IMR-90 (cell line): ENCODE data around the gene INO80. TPM values are rescaled to one million over a fixed set of nuclear protein-coding genes. Genes with fewer than 3 reads are reported as not detected.
A peak's percentile ranks its signal among the peaks of the same experiment; 100 is the strongest.

Source experiments
- ATAC-seq: fragments of 200-7000 bp; cut with Tn5 transposase; 2 replicates; pipeline ENCODE4 v1.9.1; 2020; ENCODE audit warnings: low read depth, mild to moderate bottlenecking, moderate library complexity
- BruUV-seq: library from RNA; stranded (reverse); fragments of 400-500 nt; replicated peaks from 2 replicates; lab custom pipeline; 2021; lab: Mats Ljungman, UMichigan
- CTCF ChIA-PET: fragments of 300-600 bp; formaldehyde crosslinking; extraction: SDS; loops from one replicate; lab custom pipeline; 2021; ENCODE audit warnings: antibody characterized with exemption; lab: Yijun Ruan, JAX
- POLR2A ChIA-PET: fragments of 300-600 bp; sonication (Branson Sonifier 250); formaldehyde crosslinking; loops from one replicate; lab custom pipeline; 2022; ENCODE audit warnings: antibody characterized with exemption; ENCODE audit not compliant: unreplicated experiment; lab: Charles Lee
- DNase-seq: peaks from one replicate; pipeline ENCODE4 v3.0.0; 2013
- H2AFZ ChIP-seq: replicated peaks from 2 replicates; pipeline ENCODE3; 2013; ENCODE audit warnings: low read length, mild to moderate bottlenecking; ENCODE audit not compliant: poor library complexity
- H2AK5ac ChIP-seq: 2 replicates; pipeline ENCODE4 v1.6.1; 2013; ENCODE audit warnings: low read depth, low read length, inconsistent platforms
- H2AK9ac ChIP-seq: replicated peaks from 2 replicates; pipeline ENCODE3; 2013; ENCODE audit warnings: mild to moderate bottlenecking, low read depth, low read length, moderate library complexity; ENCODE audit not compliant: poor library complexity
- H2BK120ac ChIP-seq: 2 replicates; pipeline ENCODE4 v1.6.1; 2013; ENCODE audit warnings: low read depth, low read length, inconsistent platforms
- H2BK15ac ChIP-seq: 3 replicates; pipeline ENCODE4 v1.6.1; 2013; ENCODE audit warnings: low read depth, low read length, inconsistent platforms
- H2BK20ac ChIP-seq: 2 replicates; pipeline ENCODE4 v1.6.1; 2013; ENCODE audit warnings: low read depth, mild to moderate bottlenecking, inconsistent platforms, low read length, moderate library complexity
- H2BK5ac ChIP-seq: 2 replicates; pipeline ENCODE4 v1.6.1; 2013; ENCODE audit warnings: mild to moderate bottlenecking, low read depth, low read length, inconsistent platforms; ENCODE audit not compliant: poor library complexity, severe bottlenecking
- H3K14ac ChIP-seq: replicated peaks from 2 replicates; pipeline ENCODE4 v1.6.1; 2013; ENCODE audit warnings: low read depth, low read length, inconsistent platforms
- H3K18ac ChIP-seq: 2 replicates; pipeline ENCODE4 v1.6.1; 2013; ENCODE audit warnings: low read depth, low read length, control low read depth
- H3K23ac ChIP-seq: 2 replicates; pipeline ENCODE4 v1.6.1; 2013; ENCODE audit warnings: low read depth, low read length, inconsistent platforms
- H3K27ac ChIP-seq: 2 replicates; pipeline ENCODE4 v1.5.1; 2013; ENCODE audit warnings: mild to moderate bottlenecking, control low read depth, low read length; ENCODE audit not compliant: insufficient read depth
- H3K27me3 ChIP-seq: 2 replicates; pipeline ENCODE4 v1.6.1; 2013; ENCODE audit warnings: low read length; ENCODE audit not compliant: control insufficient read depth, insufficient read depth
- H3K36me3 ChIP-seq: 2 replicates; pipeline ENCODE4 v1.6.1; 2013; ENCODE audit warnings: low read length, mixed read lengths; ENCODE audit not compliant: control insufficient read depth, insufficient read depth
- H3K4ac ChIP-seq: 2 replicates; pipeline ENCODE4 v1.6.1; 2013; ENCODE audit warnings: low read depth, low read length, inconsistent platforms
- H3K4me1 ChIP-seq: 2 replicates; pipeline ENCODE4 v1.6.1; 2013; ENCODE audit warnings: low read length, mixed read lengths; ENCODE audit not compliant: control insufficient read depth, insufficient read depth
- H3K4me2 ChIP-seq: 2 replicates; pipeline ENCODE4 v1.6.1; 2013; ENCODE audit warnings: low read depth, mild to moderate bottlenecking, control low read depth, low read length, moderate library complexity
- H3K4me3 ChIP-seq: 2 replicates; pipeline ENCODE4 v1.5.1; 2013; ENCODE audit warnings: low read depth, mild to moderate bottlenecking, control low read depth, low read length, moderate library complexity; ENCODE audit not compliant: insufficient read depth
- H3K56ac ChIP-seq: 2 replicates; pipeline ENCODE4 v1.6.1; 2013; ENCODE audit warnings: low read length, inconsistent platforms; ENCODE audit not compliant: insufficient read depth; ENCODE audit errors: extremely low read depth
- H3K79me1 ChIP-seq, 2 experiments: 2 replicates each; pipeline ENCODE4 v1.6.1; 2013; ENCODE audit warnings: low read length in 2 of 2, inconsistent platforms in 1 of 2, low read depth in 1 of 2
- H3K9ac ChIP-seq: 2 replicates; pipeline ENCODE4 v1.6.1; 2013; ENCODE audit warnings: low read depth, low read length, control low read depth
- H3K9me1 ChIP-seq: 2 replicates; pipeline ENCODE4 v1.6.1; 2013; ENCODE audit warnings: low read length, inconsistent platforms; ENCODE audit not compliant: insufficient read depth
- H3K9me3 ChIP-seq: 2 replicates; pipeline ENCODE4 v1.6.1; 2013; ENCODE audit warnings: low read length; ENCODE audit not compliant: control insufficient read depth, insufficient read depth
- H4K20me1 ChIP-seq: 2 replicates; pipeline ENCODE4 v1.6.1; 2013; ENCODE audit warnings: low read length, inconsistent platforms; ENCODE audit not compliant: insufficient read depth
- H4K5ac ChIP-seq: 2 replicates; pipeline ENCODE4 v1.6.1; 2013; ENCODE audit warnings: mild to moderate bottlenecking, low read depth, low read length, control low read depth
- H4K8ac ChIP-seq, 2 experiments: 2 replicates each; pipeline ENCODE4 v1.6.1; 2013; ENCODE audit warnings: low read depth in 2 of 2, low read length in 2 of 2, control low read depth in 1 of 2, inconsistent platforms in 1 of 2
- H4K91ac ChIP-seq: 2 replicates; pipeline ENCODE4 v1.6.1; 2013; ENCODE audit warnings: low read depth, low read length, inconsistent platforms; ENCODE audit not compliant: insufficient read depth
- BHLHE40 ChIP-seq: fragments of 150-350 bp; IDR thresholded peaks from 2 replicates; pipeline ENCODE4 v1.6.1; 2016; ENCODE audit warnings: mild to moderate bottlenecking, low read depth, low read length
- CEBPB ChIP-seq: IDR thresholded peaks from 2 replicates; pipeline ENCODE4 v1.6.1; 2012; ENCODE audit warnings: low read depth, low read length, improper control_type of control experiment
- CHD1 ChIP-seq: IDR thresholded peaks from 2 replicates; pipeline ENCODE4 v1.6.1; 2012; ENCODE audit warnings: low read depth, low read length, improper control_type of control experiment
- FOS ChIP-seq: fragments of 150-350 bp; IDR thresholded peaks from 2 replicates; pipeline ENCODE4 v1.6.1; 2016; ENCODE audit warnings: low read depth, low read length
- MAFK ChIP-seq: IDR thresholded peaks from 2 replicates; pipeline ENCODE4 v1.6.1; 2012; ENCODE audit warnings: low read depth, low read length, improper control_type of control experiment
- MAZ ChIP-seq: IDR thresholded peaks from 2 replicates; pipeline ENCODE4 v1.6.1; 2012; ENCODE audit warnings: low read depth, mild to moderate bottlenecking, low read length, improper control_type of control experiment, moderate library complexity, borderline replicate concordance
- MXI1 ChIP-seq: IDR thresholded peaks from 2 replicates; pipeline ENCODE4 v1.6.1; 2012; ENCODE audit warnings: low read depth, mild to moderate bottlenecking, low read length, moderate library complexity, borderline replicate concordance
- NFE2L2 ChIP-seq: fragments of 150-350 bp; IDR thresholded peaks from 2 replicates; pipeline ENCODE4 v1.6.1; 2016; ENCODE audit warnings: low read depth, mild to moderate bottlenecking, low read length
- POLR2A ChIP-seq: IDR thresholded peaks from 2 replicates; pipeline ENCODE4 v1.6.1; 2012; ENCODE audit warnings: mild to moderate bottlenecking, low read depth, low read length
- RFX5 ChIP-seq: IDR thresholded peaks from 2 replicates; pipeline ENCODE4 v1.8.0; 2012; ENCODE audit warnings: low read depth, mild to moderate bottlenecking, low read length, moderate library complexity
- SMC3 ChIP-seq: fragments of 150-350 bp; IDR thresholded peaks from 2 replicates; pipeline ENCODE4 v1.6.1; 2016; ENCODE audit warnings: low read depth, mild to moderate bottlenecking, antibody characterized with exemption, low read length, moderate library complexity
- WGBS, 2 experiments: methylation state at CpG; one replicate each; pipeline versions ENCODE4 v1.1.5 to v1.1.7; 2013; ENCODE audit warnings: missing lambda C conversion rate in 2 of 2; ENCODE audit not compliant: insufficient read length in 1 of 2; ENCODE audit errors: extremely low coverage in 2 of 2; 5-methylcytosine and 5-hydroxymethylcytosine counted together
- dilution Hi-C: fragments of 300-500 bp; cut with HindIII; formaldehyde crosslinking; loops from one replicate; pipeline ENCODE4 v1.14.3; 2018; ENCODE audit warnings: low sequenced_read_pairs; ENCODE audit not compliant: unreplicated experiment
- in situ Hi-C: fragments of 300-500 bp; cut with MboI; formaldehyde crosslinking; loops from 3 replicates; pipeline ENCODE4 v1.14.3; 2019; ENCODE audit warnings: low sequenced_read_pairs, inconsistent platforms, mixed read lengths
- intact Hi-C: fragments of 100-400 bp; cut with micrococcal nuclease; formaldehyde crosslinking; loops from 2 replicates; pipeline ENCODE4 v1.10.0; 2022
- polyA plus RNA-seq, 3 experiments: library from polyadenylated mRNA; depleted of rRNA; stranded (reverse); fragments of >200 nt; gene quantifications; 2 replicates each; pipeline ENCODE4 v1.2.3, GENCODE V29; 2012; ENCODE audit warnings: low replicate concordance in 1 of 3
- total RNA-seq: library from RNA; depleted of rRNA; stranded (reverse); fragments of >200 nt; gene quantifications from 2 replicates; pipeline ENCODE4 v1.2.3, GENCODE V29; 2012
- TF ChIP-seq, protein P1 (sequence below): conservative IDR thresholded peaks from 2 replicates; pipeline ENCODE4 v1.5.1; 2012; ENCODE audit warnings: mild to moderate bottlenecking, low read depth, low read length, improper control_type of control experiment
- TF ChIP-seq, protein P2 (sequence below): fragments of 150-350 bp; IDR thresholded peaks from 2 replicates; pipeline ENCODE4 v1.6.1; 2017; ENCODE audit warnings: mild to moderate bottlenecking, antibody characterized with exemption, low read length, low read depth

The INO80 gene
- total and polyA plus RNA-seq, 2 of the 4 experiments (the other 2 are of a cell fraction), result 6.0 to 13.3 TPM

DNA sequence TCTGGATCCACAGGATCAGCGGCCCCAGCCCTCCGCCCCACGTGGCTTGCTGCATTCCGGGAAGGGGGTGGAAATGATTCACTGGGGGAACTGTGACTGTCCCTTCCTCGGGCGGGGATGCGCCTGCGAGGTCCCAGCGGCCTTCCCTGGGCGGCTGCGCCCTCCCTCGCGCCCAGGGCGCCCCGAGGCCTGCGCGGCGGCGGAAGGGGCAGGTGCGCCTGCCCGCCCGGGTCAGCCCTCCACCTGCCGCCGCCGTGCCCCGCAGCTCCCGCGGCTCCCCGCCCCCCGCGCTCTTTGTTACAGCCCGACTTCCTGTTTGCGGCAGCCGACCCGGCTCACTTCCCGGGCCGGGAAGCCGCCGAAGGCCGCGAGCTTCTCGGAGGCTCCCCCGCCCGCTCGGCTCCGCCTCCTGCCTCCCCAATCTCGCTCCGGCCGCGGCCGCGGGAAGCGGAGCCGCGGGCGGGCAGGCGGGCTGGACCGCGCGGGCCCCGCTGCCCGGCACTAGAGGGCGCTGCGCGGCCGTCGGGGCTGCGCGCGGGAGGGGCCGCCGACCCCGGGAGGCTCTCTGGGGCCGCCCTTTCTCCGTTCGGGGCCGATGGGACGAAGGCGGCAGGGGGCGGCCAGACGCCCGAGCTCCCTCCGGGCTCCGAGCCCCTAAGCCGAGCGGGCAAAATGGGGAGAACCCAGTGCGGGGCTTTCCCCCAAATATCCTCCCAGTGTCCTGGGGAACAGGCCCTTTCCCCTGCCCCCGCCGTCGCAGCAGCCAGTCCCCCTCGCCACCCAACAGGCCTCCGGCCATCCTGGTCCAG lies 174.3 kb downstream of the INO80 start (continued):
- TF ChIP-seq BHLHE40, result no peak
- TF ChIP-seq POLR2A, result peak; percentile 75
- no peak for TF ChIP-seq NFE2L2
- TF ChIP-seq SMC3, result peak; percentile 73

- ATAC-seq, result no peak
- H3K79me1 ChIP-seq, result peaks cover 14 to 41% of the 10 kb centered on the region in 2 experiments; a peak in 3 of 4 replicates
- peaks cover 21% of the 10 kb centered on the region for H3K4me1 ChIP-seq
- peak overlapping the region; percentile 78 for H2BK120ac ChIP-seq
- dilution Hi-C loops (no loop called here), in situ Hi-C loops (loop anchor here (5.0 kb wide), 1 partner anchor 81 kb away; no protein-coding TSS in a partner anchor), intact Hi-C loops (loop anchor here (5.0 kb wide), 1 partner anchor 81 kb away; no protein-coding TSS in a partner anchor)
- ChIA-PET CTCF (interaction anchor here (0.6 to 3.6 kb wide), 18 partner anchors 11 to 1925 kb away, joined by 3 to 39 read pairs (median 5); partner anchors contain the start of gene CHAC1), POLR2A (interaction anchor here (0.6 to 1.3 kb wide), 4 partner anchors 12 to 78 kb away, joined by 3 to 6 read pairs (median 3); partner anchors contain the start of gene CHAC1)
- peak overlapping the region; percentile 28 for H3K4me3 ChIP-seq
- WGBS, 2 experiments, result 0% methylated on average over 1 of the region's 7 CpGs; no CpG with 5 or more reads in 1 of the 2 experiments
- H3K4ac ChIP-seq, result peak overlapping the region; percentile 87
- peak overlapping the region; percentile 19 for H2BK20ac ChIP-seq
- peaks cover 1% of the 10 kb centered on the region; the same call in 1 of the 2 replicates for H4K20me1 ChIP-seq
- H3K36me3 ChIP-seq, result peaks cover 7% of the 10 kb centered on the region
- peak overlapping the region; percentile 82 for H3K27ac ChIP-seq
- peak overlapping the region; percentile 75 to 96 for H4K8ac ChIP-seq
- H3K4me2 ChIP-seq, result peak overlapping the region; percentile 66
- H3K9ac ChIP-seq, result peak overlapping the region; percentile 59
- peaks cover 21% of the 10 kb centered on the region for H3K9me1 ChIP-seq
- H3K18ac ChIP-seq, result peak overlapping the region; percentile 10
- peak overlapping the region; percentile 75 for H4K5ac ChIP-seq
- peak overlapping the region; percentile 96 for H2AK9ac ChIP-seq
- H2AK5ac ChIP-seq, result peak overlapping the region; percentile 84
- H3K9me3 ChIP-seq, result no peaks in the 10 kb centered on the region
- H4K91ac ChIP-seq, result peak overlapping the region; percentile 88
- H2AFZ ChIP-seq, result peak overlapping the region; percentile 96
- peak overlapping the region; percentile 75 for H3K23ac ChIP-seq
- peak overlapping the region; percentile 62; the same call in 1 of the 2 replicates for H3K56ac ChIP-seq
- peak overlapping the region; percentile 72 for H2BK5ac ChIP-seq
- H2BK15ac ChIP-seq, result peak overlapping the region; percentile 90; the same call in 2 of the 3 replicates
- BruUV-seq, result no TSS peak
- H3K14ac ChIP-seq, result peak overlapping the region; percentile 82
- DNase-seq, result no peak
- H3K27me3 ChIP-seq, result no peaks in the 10 kb centered on the region
- TF ChIP-seq SMC3 (no peak), BHLHE40 (no peak), MXI1 (no peak), CHD1 (no peak), FOS (no peak), CEBPB (no peak), MAFK (no peak), RFX5 (no peak), NFE2L2 (no peak), MAZ (no peak)
- TF ChIP-seq, protein P1, sequence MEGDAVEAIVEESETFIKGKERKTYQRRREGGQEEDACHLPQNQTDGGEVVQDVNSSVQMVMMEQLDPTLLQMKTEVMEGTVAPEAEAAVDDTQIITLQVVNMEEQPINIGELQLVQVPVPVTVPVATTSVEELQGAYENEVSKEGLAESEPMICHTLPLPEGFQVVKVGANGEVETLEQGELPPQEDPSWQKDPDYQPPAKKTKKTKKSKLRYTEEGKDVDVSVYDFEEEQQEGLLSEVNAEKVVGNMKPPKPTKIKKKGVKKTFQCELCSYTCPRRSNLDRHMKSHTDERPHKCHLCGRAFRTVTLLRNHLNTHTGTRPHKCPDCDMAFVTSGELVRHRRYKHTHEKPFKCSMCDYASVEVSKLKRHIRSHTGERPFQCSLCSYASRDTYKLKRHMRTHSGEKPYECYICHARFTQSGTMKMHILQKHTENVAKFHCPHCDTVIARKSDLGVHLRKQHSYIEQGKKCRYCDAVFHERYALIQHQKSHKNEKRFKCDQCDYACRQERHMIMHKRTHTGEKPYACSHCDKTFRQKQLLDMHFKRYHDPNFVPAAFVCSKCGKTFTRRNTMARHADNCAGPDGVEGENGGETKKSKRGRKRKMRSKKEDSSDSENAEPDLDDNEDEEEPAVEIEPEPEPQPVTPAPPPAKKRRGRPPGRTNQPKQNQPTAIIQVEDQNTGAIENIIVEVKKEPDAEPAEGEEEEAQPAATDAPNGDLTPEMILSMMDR, result no peak
- TF ChIP-seq, protein P2, sequence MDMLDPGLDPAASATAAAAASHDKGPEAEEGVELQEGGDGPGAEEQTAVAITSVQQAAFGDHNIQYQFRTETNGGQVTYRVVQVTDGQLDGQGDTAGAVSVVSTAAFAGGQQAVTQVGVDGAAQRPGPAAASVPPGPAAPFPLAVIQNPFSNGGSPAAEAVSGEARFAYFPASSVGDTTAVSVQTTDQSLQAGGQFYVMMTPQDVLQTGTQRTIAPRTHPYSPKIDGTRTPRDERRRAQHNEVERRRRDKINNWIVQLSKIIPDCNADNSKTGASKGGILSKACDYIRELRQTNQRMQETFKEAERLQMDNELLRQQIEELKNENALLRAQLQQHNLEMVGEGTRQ, result no peak
Measured at GRCh38 chr15:40941068-40941527, 175.0 kb downstream of the INO80 start.
